Adrenal gland (tissue), 12 donors: ENCODE results near the gene UBE2O. TPM values are rescaled to one million over a fixed set of nuclear protein-coding genes. Genes with fewer than 3 reads are reported as not detected.

Experiments used
- DNase-seq, 7 donors: peaks; one replicate each; pipeline ENCODE4 v3.0.0-alpha.2; 2019 to 2020
- H3K27ac ChIP-seq, 5 donors: fragments of 200-600 bp; sonication (generic) in 4 of 5; 1 replicate in 3 of 5; 2 replicates in 2 of 5; pipeline versions ENCODE4 v1.5.1 to v1.8.0; 2016 to 2020; ENCODE audit warnings: mild to moderate bottlenecking in 1 of 5
- H3K27me3 ChIP-seq: fragments of 200-600 bp; 2 replicates; pipeline ENCODE4 v1.8.0; 2021
- H3K36me3 ChIP-seq, 2 donors: fragments of 200-600 bp; replicated peaks in 1 of 2; 1 replicate in 1 of 2; 2 replicates in 1 of 2; pipeline versions ENCODE4 v1.5.1 to v1.8.0; 2018 to 2022
- H3K4me1 ChIP-seq, 2 donors: fragments of 200-600 bp; replicated peaks in 1 of 2; 1 replicate in 1 of 2; 2 replicates in 1 of 2; pipeline versions ENCODE4 v1.5.1 to v1.8.0; 2018 to 2021
- H3K4me3 ChIP-seq, 4 donors: fragments of 200-600 bp; sonication (generic) in 3 of 4; one replicate each; pipeline ENCODE4 v1.5.1; 2016 to 2018
- H3K9me3 ChIP-seq, 3 donors: fragments of 200-600 bp; sonication (generic) in 1 of 3; replicated peaks in 1 of 3; 1 replicate in 2 of 3; 2 replicates in 1 of 3; pipeline versions ENCODE4 v1.5.1 to v1.8.0; 2016 to 2021
- POLR2A ChIP-seq, 2 donors: fragments of 450-650 bp; IDR thresholded peaks; one replicate each; pipeline ENCODE4 v1.6.1; 2017; ENCODE audit warnings: antibody characterized with exemption in 2 of 2, mild to moderate bottlenecking in 2 of 2, moderate library complexity in 1 of 2
- WGBS, 4 donors: extraction: QIAGEN DNeasy Blood & Tissue Kit in 2 of 4; methylation state at CpG; one replicate each; pipeline versions ENCODE4 v1.1.5 to v1.1.7; 2013 to 2017; 5-methylcytosine and 5-hydroxymethylcytosine counted together
- intact Hi-C, 2 donors: fragments of 100-400 bp; cut with DNase I; formaldehyde crosslinking; loops; one replicate each; pipeline versions ENCODE4 v1.14.1 to v1.15.0; 2022 to 2023
- polyA plus RNA-seq, 3 donors: library from polyadenylated mRNA; stranded (reverse); fragments of 200-250 nt in 2 of 3; fragments of 350-450 nt in 1 of 3; fragmentation: Illumina TruSeq in 1 of 3; extraction: RNeasy Lipid Tissue Mini Kit (QIAGEN cat#74804) in 1 of 3; gene quantifications; one replicate each; pipeline ENCODE4 v1.2.3, GENCODE V29; 2013 to 2014
- total RNA-seq, 9 donors: library from RNA; depleted of rRNA in 4 of 9; stranded (reverse); fragments of >200 nt in 4 of 9; fragments of 120-200 nt in 1 of 9; fragmentation: NEBNext Ultra II Directional in 1 of 9; extraction: Animal tissue kit (Norgen Biotek cat#: 25700) in 1 of 9; gene quantifications; one replicate each; pipeline versions ENCODE4 v1.1.0 to v1.2.4, GENCODE V29; 2013 to 2023
- TF ChIP-seq, protein P1 (sequence below), 6 experiments: fragments of 450-650 bp in 4 of 6; fragments of 200-600 bp in 2 of 6; sonication (generic) in 1 of 6; IDR thresholded peaks; 1 replicate in 5 of 6; 2 replicates in 1 of 6; pipeline versions ENCODE4 v1.5.1 to v1.8.0; 2016 to 2021; ENCODE audit warnings: antibody characterized with exemption in 6 of 6, mild to moderate bottlenecking in 2 of 6, moderate library complexity in 1 of 6
- donor health status: healthy with polysubstance abuse.
- donor health status: Bipolar disorder and iron deficiency.
- donor health status: DM: yes; HTN: yes; CAD: no.
- donor health status: DM: no; HTN: no; CAD: no.
- donor health status: DM: no; HTN: no; CAD: no.
- donor health status: DM: yes; HTN: yes; CAD: no.

The UBE2O gene
- total and polyA plus RNA-seq, 12 donors = 9.8 to 21.8 (median 15.8) TPM

GRCh38 chr17:76390003-76390421 lies 62.9 kb downstream of the UBE2O start:
- 79 to 84% (median 81%) methylated on average over 11 of the region's 11 CpGs for WGBS, 4 donors
- no peaks in the 10 kb centered on the region for H3K27me3 ChIP-seq
- peaks cover 7 to 13% of the 10 kb centered on the region in 2 donors for H3K4me1 ChIP-seq
- no peak for DNase-seq
- no peaks in the 10 kb centered on the region for H3K9me3 ChIP-seq
- intact Hi-C loops = no loop called here
- TF ChIP-seq, protein P1, sequence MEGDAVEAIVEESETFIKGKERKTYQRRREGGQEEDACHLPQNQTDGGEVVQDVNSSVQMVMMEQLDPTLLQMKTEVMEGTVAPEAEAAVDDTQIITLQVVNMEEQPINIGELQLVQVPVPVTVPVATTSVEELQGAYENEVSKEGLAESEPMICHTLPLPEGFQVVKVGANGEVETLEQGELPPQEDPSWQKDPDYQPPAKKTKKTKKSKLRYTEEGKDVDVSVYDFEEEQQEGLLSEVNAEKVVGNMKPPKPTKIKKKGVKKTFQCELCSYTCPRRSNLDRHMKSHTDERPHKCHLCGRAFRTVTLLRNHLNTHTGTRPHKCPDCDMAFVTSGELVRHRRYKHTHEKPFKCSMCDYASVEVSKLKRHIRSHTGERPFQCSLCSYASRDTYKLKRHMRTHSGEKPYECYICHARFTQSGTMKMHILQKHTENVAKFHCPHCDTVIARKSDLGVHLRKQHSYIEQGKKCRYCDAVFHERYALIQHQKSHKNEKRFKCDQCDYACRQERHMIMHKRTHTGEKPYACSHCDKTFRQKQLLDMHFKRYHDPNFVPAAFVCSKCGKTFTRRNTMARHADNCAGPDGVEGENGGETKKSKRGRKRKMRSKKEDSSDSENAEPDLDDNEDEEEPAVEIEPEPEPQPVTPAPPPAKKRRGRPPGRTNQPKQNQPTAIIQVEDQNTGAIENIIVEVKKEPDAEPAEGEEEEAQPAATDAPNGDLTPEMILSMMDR (IDR thresholded peaks at IDR 0.05) = no peak
- no peak for TF ChIP-seq POLR2A (IDR thresholded peaks at IDR 0.05)
- H3K4me3 ChIP-seq = no peak overlapping the region
- peaks cover 0 to 21% of the 10 kb centered on the region in 2 donors for H3K36me3 ChIP-seq
- H3K27ac ChIP-seq = no peak overlapping the region

- no peaks in the 10 kb centered on the region for H3K9me3 ChIP-seq
- no peak for DNase-seq
- H3K4me3 ChIP-seq = no peak overlapping the region
- intact Hi-C loops = loop anchor here in 1 of 2 donors (5.0 kb wide), 1 partner anchor 37 kb away; the partner anchor contains the start of gene PRPSAP1
- no peak for TF ChIP-seq POLR2A (IDR thresholded peaks at IDR 0.05)
- TF ChIP-seq, protein P1 (IDR thresholded peaks at IDR 0.05) = no peak
- H3K36me3 ChIP-seq = peaks cover 0 to 20% of the 10 kb centered on the region in 2 donors
- no peaks in the 10 kb centered on the region for H3K27me3 ChIP-seq
- 81 to 94% (median 92%) methylated on average over 11 to 16 of the region's 16 CpGs for WGBS, 4 donors
- H3K27ac ChIP-seq = no peak overlapping the region
- peaks cover 13 to 19% of the 10 kb centered on the region in 2 donors for H3K4me1 ChIP-seq
Observed at GRCh38 chr17:76388966-76389888, 63.7 kb downstream of the UBE2O start.

GRCh38 chr17:76386966-76387765 lies 65.8 kb downstream of the UBE2O start:
- Histone ChIP-seq H3K27ac (no peak overlapping the region), H3K9me3 (no peaks in the 10 kb centered on the region), H3K36me3 (peaks cover 0 to 11% of the 10 kb centered on the region in 2 donors), H3K4me3 (no peak overlapping the region), H3K4me1 (peaks cover 26 to 35% of the 10 kb centered on the region in 2 donors), H3K27me3 (no peaks in the 10 kb centered on the region)
- DNase-seq = no peak
- TF ChIP-seq POLR2A (IDR thresholded peaks at IDR 0.05) = no peak
- TF ChIP-seq, protein P1 (IDR thresholded peaks at IDR 0.05) = no peak
- intact Hi-C loops = loop anchor here in 1 of 2 donors (5.0 kb wide), 1 partner anchor 35 kb away; the partner anchor contains the start of gene PRPSAP1
- WGBS, 4 donors = 93 to 96% (median 95%) methylated on average over 20 to 31 of the region's 31 CpGs
